Measurements from ENCODE around the gene DYDC2. TPM values are rescaled to one million over a fixed set of nuclear protein-coding genes. Genes with fewer than 3 reads are reported as not detected.
A peak's percentile ranks its signal among the peaks of the same experiment; 100 is the strongest.

DYDC2 gene
- total RNA-seq, 1 donor from 2014 or later: 5.8 TPM

- Mint-ChIP-seq H3K36me3 (no peaks in the 10 kb centered on the region), H3K27ac (no peak overlapping the region), H3K9me3 (no peaks in the 10 kb centered on the region), H3K4me3 (no peak overlapping the region), H3K27me3 (ENCODE audit: insufficient read depth, low read depth) (peaks cover 10% of the 10 kb centered on the region), H3K4me1 (no peaks in the 10 kb centered on the region)
- H3K4me1 ChIP-seq: no peaks in the 10 kb centered on the region
- no peaks in the 10 kb centered on the region for H3K79me2 ChIP-seq (ENCODE audit: low read depth)
- no peak overlapping the region for H2AFZ ChIP-seq (replicated peaks)
- no peaks in the 10 kb centered on the region for H3K9me3 ChIP-seq (ENCODE audit: low read depth)
- no peak for TF ChIP-seq EZH2 (IDR thresholded peaks at IDR 0.05)
- TF ChIP-seq, protein P1, sequence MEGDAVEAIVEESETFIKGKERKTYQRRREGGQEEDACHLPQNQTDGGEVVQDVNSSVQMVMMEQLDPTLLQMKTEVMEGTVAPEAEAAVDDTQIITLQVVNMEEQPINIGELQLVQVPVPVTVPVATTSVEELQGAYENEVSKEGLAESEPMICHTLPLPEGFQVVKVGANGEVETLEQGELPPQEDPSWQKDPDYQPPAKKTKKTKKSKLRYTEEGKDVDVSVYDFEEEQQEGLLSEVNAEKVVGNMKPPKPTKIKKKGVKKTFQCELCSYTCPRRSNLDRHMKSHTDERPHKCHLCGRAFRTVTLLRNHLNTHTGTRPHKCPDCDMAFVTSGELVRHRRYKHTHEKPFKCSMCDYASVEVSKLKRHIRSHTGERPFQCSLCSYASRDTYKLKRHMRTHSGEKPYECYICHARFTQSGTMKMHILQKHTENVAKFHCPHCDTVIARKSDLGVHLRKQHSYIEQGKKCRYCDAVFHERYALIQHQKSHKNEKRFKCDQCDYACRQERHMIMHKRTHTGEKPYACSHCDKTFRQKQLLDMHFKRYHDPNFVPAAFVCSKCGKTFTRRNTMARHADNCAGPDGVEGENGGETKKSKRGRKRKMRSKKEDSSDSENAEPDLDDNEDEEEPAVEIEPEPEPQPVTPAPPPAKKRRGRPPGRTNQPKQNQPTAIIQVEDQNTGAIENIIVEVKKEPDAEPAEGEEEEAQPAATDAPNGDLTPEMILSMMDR (IDR thresholded peaks at IDR 0.05): no peak
- no peak for TF ChIP-seq EZH2phosphoT487 (IDR thresholded peaks at IDR 0.05)
- H4K20me1 ChIP-seq (ENCODE audit: low read depth): no peaks in the 10 kb centered on the region
- H3K36me3 ChIP-seq: no peaks in the 10 kb centered on the region
- H3F3A ChIP-seq (ENCODE audit: low read depth): no peaks in the 10 kb centered on the region
- no peak overlapping the region for H3K9ac ChIP-seq
- DNase-seq (ENCODE audit: low spot score): no peak
- no peak overlapping the region for H3K4me2 ChIP-seq
- H3K27me3 ChIP-seq: no peaks in the 10 kb centered on the region
- H3K27ac ChIP-seq: no peak overlapping the region
- no peak overlapping the region for H3K4me3 ChIP-seq
Measured at GRCh38 chr10:80394358-80394916, 37.9 kb downstream of the DYDC2 start.

GRCh38 chr10:80397014-80397413 is 40.4 kb downstream of the DYDC2 start:
- no peaks in the 10 kb centered on the region for H3K4me1 Mint-ChIP-seq
- Histone ChIP-seq H3K36me3 (no peaks in the 10 kb centered on the region), H3K9me3 (ENCODE audit: low read depth) (no peaks in the 10 kb centered on the region), H4K20me1 (ENCODE audit: low read depth) (no peaks in the 10 kb centered on the region), H3K9ac (no peak overlapping the region), H2AFZ (replicated peaks) (no peak overlapping the region), H3K27ac (no peak overlapping the region), H3F3A (ENCODE audit: low read depth) (no peaks in the 10 kb centered on the region), H3K27me3 (no peaks in the 10 kb centered on the region), H3K4me3 (no peak overlapping the region), H3K4me1 (no peaks in the 10 kb centered on the region), H3K4me2 (no peak overlapping the region), H3K79me2 (ENCODE audit: low read depth) (no peaks in the 10 kb centered on the region)
- peak overlapping the region; percentile 26 for H3K27ac Mint-ChIP-seq
- no peak for TF ChIP-seq EZH2 (IDR thresholded peaks at IDR 0.05)
- TF ChIP-seq EZH2phosphoT487 (IDR thresholded peaks at IDR 0.05): no peak
- TF ChIP-seq, protein P1 (IDR thresholded peaks at IDR 0.05): no peak
- DNase-seq (ENCODE audit: low spot score): no peak
- no peaks in the 10 kb centered on the region for H3K36me3 Mint-ChIP-seq
- peaks cover 10% of the 10 kb centered on the region for H3K27me3 Mint-ChIP-seq (ENCODE audit: insufficient read depth, low read depth)
- no peak overlapping the region for H3K4me3 Mint-ChIP-seq
- H3K9me3 Mint-ChIP-seq: no peaks in the 10 kb centered on the region

DNA sequence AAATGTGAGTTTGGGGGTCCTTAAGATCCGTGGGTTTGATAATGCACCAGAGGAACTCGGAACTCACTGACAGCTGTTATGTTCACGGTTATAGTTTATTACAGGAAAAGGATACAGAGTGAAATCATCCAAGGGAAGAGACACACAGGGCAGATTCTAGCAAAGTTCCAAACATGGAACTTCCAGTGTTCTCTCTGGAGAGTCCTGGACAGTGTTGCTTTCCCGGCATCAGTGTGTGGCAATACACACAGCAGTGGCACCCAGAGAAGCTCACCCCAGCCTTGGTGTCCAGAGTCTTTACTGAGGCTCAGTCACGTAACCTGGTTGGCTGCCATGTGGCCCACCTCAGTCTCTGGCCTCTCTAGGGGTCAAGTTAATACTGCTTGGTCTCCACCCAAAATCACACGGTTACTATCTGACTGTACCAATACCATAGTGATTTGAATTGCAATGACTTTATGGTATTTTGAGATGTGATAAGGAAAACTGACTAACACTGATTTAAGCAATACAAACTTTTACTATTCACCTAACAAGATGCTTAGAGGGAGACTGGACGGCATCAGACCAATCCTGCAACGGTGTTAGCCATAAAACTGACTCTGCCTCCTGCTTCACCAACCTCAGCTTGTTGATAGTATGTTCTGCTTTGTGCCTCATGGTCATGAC is 43.7 kb downstream of the DYDC2 start:
- Histone ChIP-seq H4K20me1 (ENCODE audit: low read depth) (no peaks in the 10 kb centered on the region), H3K27ac (no peak overlapping the region), H3K36me3 (no peaks in the 10 kb centered on the region), H3K4me1 (peaks cover under 1% of the 10 kb centered on the region), H3F3A (ENCODE audit: low read depth) (no peaks in the 10 kb centered on the region), H3K9me3 (ENCODE audit: low read depth) (no peaks in the 10 kb centered on the region), H3K9ac (no peak overlapping the region), H3K27me3 (no peaks in the 10 kb centered on the region), H2AFZ (replicated peaks) (no peak overlapping the region), H3K4me3 (no peak overlapping the region), H3K79me2 (ENCODE audit: low read depth) (no peaks in the 10 kb centered on the region), H3K4me2 (no peak overlapping the region)
- peaks cover 1% of the 10 kb centered on the region for H3K4me1 Mint-ChIP-seq
- H3K27ac Mint-ChIP-seq: no peak overlapping the region
- H3K4me3 Mint-ChIP-seq: no peak overlapping the region
- peaks cover 2% of the 10 kb centered on the region for H3K27me3 Mint-ChIP-seq (ENCODE audit: insufficient read depth, low read depth)
- TF ChIP-seq EZH2phosphoT487 (IDR thresholded peaks at IDR 0.05) (no peak), EZH2 (IDR thresholded peaks at IDR 0.05) (no peak)
- TF ChIP-seq, protein P1 (IDR thresholded peaks at IDR 0.05): no peak
- no peaks in the 10 kb centered on the region for H3K9me3 Mint-ChIP-seq
- H3K36me3 Mint-ChIP-seq: no peaks in the 10 kb centered on the region
- DNase-seq (ENCODE audit: low spot score): no peak

Data from neural progenitor cell (in vitro differentiated cells).